Measurements from ENCODE around the gene KRTAP10-4. TPM values are rescaled to one million over a fixed set of nuclear protein-coding genes. Genes with fewer than 3 reads are reported as not detected.

Gene KRTAP10-4
- total and polyA plus RNA-seq, 2 experiments from 2014 or later: 0.16 TPM; not detected in 1

GRCh38 chr21:44530221-44530902 is 43.2 kb upstream of the KRTAP10-4 start:
- no peak overlapping the region for H3K27ac ChIP-seq
- no peaks in the 10 kb centered on the region for H3K9me3 ChIP-seq (ENCODE audit: low read depth)
- no peaks in the 10 kb centered on the region for H3K4me1 ChIP-seq (ENCODE audit: low read depth)
- TF ChIP-seq, protein P1, sequence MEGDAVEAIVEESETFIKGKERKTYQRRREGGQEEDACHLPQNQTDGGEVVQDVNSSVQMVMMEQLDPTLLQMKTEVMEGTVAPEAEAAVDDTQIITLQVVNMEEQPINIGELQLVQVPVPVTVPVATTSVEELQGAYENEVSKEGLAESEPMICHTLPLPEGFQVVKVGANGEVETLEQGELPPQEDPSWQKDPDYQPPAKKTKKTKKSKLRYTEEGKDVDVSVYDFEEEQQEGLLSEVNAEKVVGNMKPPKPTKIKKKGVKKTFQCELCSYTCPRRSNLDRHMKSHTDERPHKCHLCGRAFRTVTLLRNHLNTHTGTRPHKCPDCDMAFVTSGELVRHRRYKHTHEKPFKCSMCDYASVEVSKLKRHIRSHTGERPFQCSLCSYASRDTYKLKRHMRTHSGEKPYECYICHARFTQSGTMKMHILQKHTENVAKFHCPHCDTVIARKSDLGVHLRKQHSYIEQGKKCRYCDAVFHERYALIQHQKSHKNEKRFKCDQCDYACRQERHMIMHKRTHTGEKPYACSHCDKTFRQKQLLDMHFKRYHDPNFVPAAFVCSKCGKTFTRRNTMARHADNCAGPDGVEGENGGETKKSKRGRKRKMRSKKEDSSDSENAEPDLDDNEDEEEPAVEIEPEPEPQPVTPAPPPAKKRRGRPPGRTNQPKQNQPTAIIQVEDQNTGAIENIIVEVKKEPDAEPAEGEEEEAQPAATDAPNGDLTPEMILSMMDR (IDR thresholded peaks at IDR 0.05; ENCODE audit: low read depth, low read length): no peak
- H3K36me3 ChIP-seq: no peaks in the 10 kb centered on the region
- no peak for DNase-seq (ENCODE audit: low read depth in 1 of 2, low spot score in 1 of 2)
- no peaks in the 10 kb centered on the region for H3K27me3 ChIP-seq
- no peak overlapping the region for H3K4me3 ChIP-seq

- Histone ChIP-seq H3K4me1 (ENCODE audit: low read depth) (no peaks in the 10 kb centered on the region), H3K4me3 (no peak overlapping the region), H3K9me3 (ENCODE audit: low read depth) (no peaks in the 10 kb centered on the region), H3K36me3 (no peaks in the 10 kb centered on the region), H3K27me3 (no peaks in the 10 kb centered on the region), H3K27ac (no peak overlapping the region)
- TF ChIP-seq, protein P1 (IDR thresholded peaks at IDR 0.05; ENCODE audit: low read depth, low read length): no peak
- DNase-seq (ENCODE audit: low read depth in 1 of 2, low spot score in 1 of 2): no peak
Observed at GRCh38 chr21:44530903-44531605, 42.5 kb upstream of the KRTAP10-4 start.

- H3K27me3 ChIP-seq: no peaks in the 10 kb centered on the region
- H3K4me1 ChIP-seq (ENCODE audit: low read depth): no peaks in the 10 kb centered on the region
- no peaks in the 10 kb centered on the region for H3K9me3 ChIP-seq (ENCODE audit: low read depth)
- TF ChIP-seq, protein P1 (IDR thresholded peaks at IDR 0.05; ENCODE audit: low read depth, low read length): no peak
- no peak overlapping the region for H3K27ac ChIP-seq
- H3K4me3 ChIP-seq: no peak overlapping the region
- no peak for DNase-seq (ENCODE audit: low read depth in 1 of 2, low spot score in 1 of 2)
- no peaks in the 10 kb centered on the region for H3K36me3 ChIP-seq
Observed at GRCh38 chr21:44531606-44532564, 41.6 kb upstream of the KRTAP10-4 start.

- Histone ChIP-seq H3K9me3 (ENCODE audit: low read depth) (no peaks in the 10 kb centered on the region), H3K27me3 (no peaks in the 10 kb centered on the region), H3K27ac (no peak overlapping the region), H3K36me3 (no peaks in the 10 kb centered on the region), H3K4me3 (no peak overlapping the region), H3K4me1 (ENCODE audit: low read depth) (no peaks in the 10 kb centered on the region)
- TF ChIP-seq, protein P1 (IDR thresholded peaks at IDR 0.05; ENCODE audit: low read depth, low read length): no peak
- no peak for DNase-seq (ENCODE audit: low read depth in 1 of 2, low spot score in 1 of 2)
Observed at GRCh38 chr21:44532712-44533111, 40.8 kb upstream of the KRTAP10-4 start.

DNA sequence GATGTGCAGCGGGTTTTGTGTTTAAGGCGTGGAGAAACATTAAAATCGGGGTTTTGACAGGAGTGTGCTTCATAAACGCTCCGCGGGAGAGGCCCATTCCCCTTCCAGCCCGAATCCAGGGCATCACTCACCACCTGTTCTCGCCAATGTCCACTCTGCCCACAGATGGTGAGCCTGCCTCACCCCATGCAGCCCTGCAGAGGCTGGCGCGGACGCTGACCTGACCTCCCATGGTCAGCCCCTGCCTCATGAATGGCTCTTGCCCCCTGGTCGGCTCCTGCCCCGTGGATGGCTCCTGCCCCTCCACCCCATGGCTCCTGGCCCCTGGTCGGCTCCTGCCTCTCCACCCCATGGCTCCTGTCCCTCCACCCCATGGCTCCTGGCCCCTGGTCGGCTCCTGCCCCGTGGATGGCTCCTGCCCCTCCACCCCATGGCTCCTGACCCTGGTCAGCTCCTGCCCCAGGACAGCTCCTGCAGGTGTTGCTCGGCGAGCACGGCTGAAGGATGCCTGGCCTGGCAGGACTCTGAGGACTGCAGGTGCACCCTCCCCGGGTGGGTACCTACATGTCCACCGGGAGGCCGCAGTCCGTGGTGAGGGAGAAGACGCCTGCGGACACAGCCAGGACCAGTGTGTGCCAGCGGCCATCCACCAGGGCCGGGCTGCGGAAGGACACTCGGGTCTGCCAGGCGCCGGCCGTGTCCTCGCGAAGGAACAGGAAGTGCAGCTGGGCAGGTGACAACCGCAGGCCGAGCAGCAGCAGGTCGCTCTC is 40.2 kb upstream of the KRTAP10-4 start:
- H3K27ac ChIP-seq: no peak overlapping the region
- H3K27me3 ChIP-seq: no peaks in the 10 kb centered on the region
- H3K4me1 ChIP-seq (ENCODE audit: low read depth): no peaks in the 10 kb centered on the region
- no peak overlapping the region for H3K4me3 ChIP-seq
- H3K36me3 ChIP-seq: no peaks in the 10 kb centered on the region
- TF ChIP-seq, protein P1 (IDR thresholded peaks at IDR 0.05; ENCODE audit: low read depth, low read length): no peak
- no peaks in the 10 kb centered on the region for H3K9me3 ChIP-seq (ENCODE audit: low read depth)
- DNase-seq (ENCODE audit: low read depth in 1 of 2, low spot score in 1 of 2): no peak
